ENCODE data around the gene SURF2.

SURF2 gene

GRCh38 chr9:133361507-133362092 is 5.2 kb downstream of the SURF2 start:
- Histone ChIP-seq H3K4me3 (replicated peaks; ENCODE audit: low read depth, low read length) (no peak overlapping the region), H3K27me3 (replicated peaks; ENCODE audit: control insufficient read depth, insufficient read depth, low read length) (no peaks in the 10 kb centered on the region), H3K36me3 (ENCODE audit: control insufficient read depth, insufficient read depth, low read length) (peaks cover 46% of the 10 kb centered on the region)
- DNase-seq (ENCODE audit: extremely low read depth, insufficient read length): no peak
- TF ChIP-seq CTCF (IDR thresholded peaks at IDR 0.05; ENCODE audit: insufficient read depth, low read length, poor library complexity, severe bottlenecking): no peak

- no peaks in the 10 kb centered on the region for H3K27me3 ChIP-seq (replicated peaks; ENCODE audit: control insufficient read depth, insufficient read depth, low read length)
- H3K4me3 ChIP-seq (replicated peaks; ENCODE audit: low read depth, low read length): no peak overlapping the region
- H3K36me3 ChIP-seq (ENCODE audit: control insufficient read depth, insufficient read depth, low read length): peaks cover 55% of the 10 kb centered on the region
- DNase-seq (ENCODE audit: extremely low read depth, insufficient read length): no peak
- no peak for TF ChIP-seq CTCF (IDR thresholded peaks at IDR 0.05; ENCODE audit: insufficient read depth, low read length, poor library complexity, severe bottlenecking)
These were observed 6.2 kb downstream of the SURF2 start for GRCh38 chr9:133362359-133363044.

DNA sequence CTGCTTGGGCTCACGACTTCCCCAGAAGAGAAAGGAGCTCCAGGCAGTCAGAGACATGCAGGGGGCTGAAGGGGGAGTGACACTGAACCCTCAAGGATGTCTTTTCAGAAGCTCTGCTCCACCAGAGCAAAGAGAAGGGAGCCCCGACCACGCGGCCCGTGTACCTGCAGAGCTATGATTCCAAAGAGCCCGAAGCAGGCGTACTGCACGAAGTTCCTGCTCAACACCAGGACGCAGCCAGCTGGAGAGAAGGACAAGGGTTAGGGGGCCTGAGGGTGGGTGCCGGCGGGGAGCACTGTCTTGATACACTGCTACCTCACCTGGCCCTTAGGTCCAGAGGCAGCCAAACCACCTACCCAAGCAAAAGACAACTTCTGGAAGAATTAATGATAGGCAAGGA is 10.1 kb downstream of the SURF2 start:
- DNase-seq (ENCODE audit: extremely low read depth, insufficient read length): no peak
- Histone ChIP-seq H3K4me3 (replicated peaks; ENCODE audit: low read depth, low read length) (no peak overlapping the region), H3K27me3 (replicated peaks; ENCODE audit: control insufficient read depth, insufficient read depth, low read length) (no peaks in the 10 kb centered on the region), H3K36me3 (ENCODE audit: control insufficient read depth, insufficient read depth, low read length) (peaks cover 66% of the 10 kb centered on the region)
- TF ChIP-seq CTCF (IDR thresholded peaks at IDR 0.05; ENCODE audit: insufficient read depth, low read length, poor library complexity, severe bottlenecking): no peak

GRCh38 chr9:133367221-133367620 is 10.9 kb downstream of the SURF2 start:
- no peak overlapping the region for H3K4me3 ChIP-seq (replicated peaks; ENCODE audit: low read depth, low read length)
- no peak for DNase-seq (ENCODE audit: extremely low read depth, insufficient read length)
- no peaks in the 10 kb centered on the region for H3K27me3 ChIP-seq (replicated peaks; ENCODE audit: control insufficient read depth, insufficient read depth, low read length)
- TF ChIP-seq CTCF (IDR thresholded peaks at IDR 0.05; ENCODE audit: insufficient read depth, low read length, poor library complexity, severe bottlenecking): no peak
- peaks cover 61% of the 10 kb centered on the region for H3K36me3 ChIP-seq (ENCODE audit: control insufficient read depth, insufficient read depth, low read length)

DNA sequence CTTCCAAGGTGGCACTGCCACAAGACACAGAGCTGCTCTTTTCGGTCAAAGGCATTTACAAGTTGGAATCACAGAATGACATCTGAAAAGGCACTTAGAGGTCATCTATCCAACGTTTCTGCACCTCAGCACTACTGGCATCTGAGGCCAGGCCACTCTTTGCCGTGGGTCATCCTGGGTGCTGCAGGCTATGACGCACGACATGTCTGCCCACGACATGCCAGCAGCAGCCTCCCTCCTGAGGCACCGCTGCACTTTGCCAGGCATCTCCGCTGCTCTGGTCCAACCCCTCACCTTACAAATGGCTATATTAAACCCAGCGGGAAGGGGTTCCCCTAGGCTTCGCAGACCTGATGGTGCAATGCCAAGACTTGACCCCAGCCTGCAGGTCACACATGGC is 11.4 kb downstream of the SURF2 start:
- Histone ChIP-seq H3K27me3 (replicated peaks; ENCODE audit: control insufficient read depth, insufficient read depth, low read length) (no peaks in the 10 kb centered on the region), H3K36me3 (ENCODE audit: control insufficient read depth, insufficient read depth, low read length) (peaks cover 61% of the 10 kb centered on the region), H3K4me3 (replicated peaks; ENCODE audit: low read depth, low read length) (no peak overlapping the region)
- DNase-seq (ENCODE audit: extremely low read depth, insufficient read length): no peak
- no peak for TF ChIP-seq CTCF (IDR thresholded peaks at IDR 0.05; ENCODE audit: insufficient read depth, low read length, poor library complexity, severe bottlenecking)

Measured in GM06990 (cell line).